H9 (cell line): ENCODE measurements around the gene NPAS3. TPM values are rescaled to one million over a fixed set of nuclear protein-coding genes. Genes with fewer than 3 reads are reported as not detected.

Experiments
- DNase-seq: peaks from one replicate; pipeline ENCODE4 v3.0.0-alpha.2; 2017
- H2AFZ ChIP-seq: one replicate; pipeline ENCODE4 v1.6.1; 2013; ENCODE audit warnings: mild to moderate bottlenecking, low read length, control low read depth, moderate library complexity
- H2AK5ac ChIP-seq: 2 replicates; pipeline ENCODE4 v1.6.1; 2013; ENCODE audit warnings: low read length, control low read depth, mixed read lengths; ENCODE audit not compliant: insufficient read length
- H2BK120ac ChIP-seq: one replicate; pipeline ENCODE4 v1.6.1; 2013; ENCODE audit warnings: low read depth, mild to moderate bottlenecking, low read length, control low read depth, inconsistent platforms; ENCODE audit not compliant: poor library complexity, severe bottlenecking
- H2BK12ac ChIP-seq: 2 replicates; pipeline ENCODE4 v1.6.1; 2013; ENCODE audit warnings: low read length, control low read depth, mixed read lengths, low read depth; ENCODE audit not compliant: insufficient read length
- H2BK15ac ChIP-seq: 2 replicates; pipeline ENCODE4 v1.6.1; 2013; ENCODE audit warnings: low read depth, low read length, control low read depth
- H2BK20ac ChIP-seq: one replicate; pipeline ENCODE4 v1.6.1; 2013; ENCODE audit warnings: low read depth, mild to moderate bottlenecking, low read length, control low read depth, inconsistent platforms; ENCODE audit not compliant: poor library complexity, severe bottlenecking
- H2BK5ac ChIP-seq: 2 replicates; pipeline ENCODE4 v1.6.1; 2013; ENCODE audit warnings: low read length, control low read depth, mixed read lengths; ENCODE audit not compliant: insufficient read length
- H3K14ac ChIP-seq: 2 replicates; pipeline ENCODE4 v1.6.1; 2013; ENCODE audit warnings: low read length, control low read depth; ENCODE audit not compliant: insufficient read depth
- H3K18ac ChIP-seq: 2 replicates; pipeline ENCODE4 v1.6.1; 2013; ENCODE audit warnings: low read depth, mild to moderate bottlenecking, mixed read lengths, low read length, control low read depth; ENCODE audit not compliant: insufficient read length
- H3K23ac ChIP-seq: 2 replicates; pipeline ENCODE4 v1.6.1; 2013; ENCODE audit warnings: low read length, control low read depth, mixed read lengths, low read depth; ENCODE audit not compliant: insufficient read length
- H3K23me2 ChIP-seq: 2 replicates; pipeline ENCODE4 v1.6.1; 2013; ENCODE audit warnings: low read depth, mild to moderate bottlenecking, mixed read lengths, low read length, control low read depth; ENCODE audit not compliant: insufficient read length, poor library complexity, severe bottlenecking
- H3K27ac ChIP-seq: 2 replicates; pipeline ENCODE4 v1.5.1; 2013; ENCODE audit warnings: low read length, control low read depth, mixed read lengths, low read depth; ENCODE audit not compliant: insufficient read length
- H3K27me3 ChIP-seq: 2 replicates; pipeline ENCODE4 v1.6.1; 2013; ENCODE audit warnings: low read length, control low read depth, inconsistent platforms; ENCODE audit not compliant: insufficient read depth
- H3K4ac ChIP-seq: 2 replicates; pipeline ENCODE4 v1.6.1; 2013; ENCODE audit warnings: low read depth, mild to moderate bottlenecking, control low read depth, inconsistent platforms, low read length, moderate library complexity
- H3K4me1 ChIP-seq: 2 replicates; pipeline ENCODE4 v1.6.1; 2013; ENCODE audit warnings: low read length, control low read depth, inconsistent platforms; ENCODE audit not compliant: insufficient read depth
- H3K4me2 ChIP-seq: 2 replicates; pipeline ENCODE4 v1.6.1; 2013; ENCODE audit warnings: low read length, control low read depth, mixed read lengths; ENCODE audit not compliant: insufficient read length, insufficient read depth
- H3K56ac ChIP-seq: 2 replicates; pipeline ENCODE4 v1.6.1; 2013; ENCODE audit warnings: low read depth, mild to moderate bottlenecking, mixed read lengths, low read length, control low read depth; ENCODE audit not compliant: insufficient read length
- H3K79me1 ChIP-seq: 2 replicates; pipeline ENCODE4 v1.6.1; 2013; ENCODE audit warnings: low read depth, mild to moderate bottlenecking, moderate library complexity, low read length, control low read depth, inconsistent platforms; ENCODE audit not compliant: insufficient read depth, poor library complexity, severe bottlenecking
- H3K79me2 ChIP-seq: 2 replicates; pipeline ENCODE4 v1.6.1; 2013; ENCODE audit warnings: low read length, control low read depth, inconsistent platforms; ENCODE audit not compliant: insufficient read depth
- H3K9ac ChIP-seq: 2 replicates; pipeline ENCODE4 v1.6.1; 2013; ENCODE audit warnings: low read length, control low read depth, mixed read lengths; ENCODE audit not compliant: insufficient read length; ENCODE audit errors: extremely low read depth
- H3K9me3 ChIP-seq: one replicate; pipeline ENCODE4 v1.6.1; 2013; ENCODE audit warnings: low read depth, low read length, inconsistent platforms; ENCODE audit not compliant: control insufficient read depth
- H3T11ph ChIP-seq: one replicate; pipeline ENCODE4 v1.6.1; 2013; ENCODE audit warnings: mild to moderate bottlenecking, low read length, control low read depth, inconsistent platforms
- H4K20me1 ChIP-seq: one replicate; pipeline ENCODE4 v1.6.1; 2013; ENCODE audit not compliant: control insufficient read depth, insufficient read length, insufficient read depth
- H4K5ac ChIP-seq: 2 replicates; pipeline ENCODE4 v1.6.1; 2013; ENCODE audit warnings: low read depth, mild to moderate bottlenecking, mixed read lengths, low read length, control low read depth; ENCODE audit not compliant: insufficient read length
- H4K8ac ChIP-seq: replicated peaks from 2 replicates; pipeline ENCODE4 v1.6.1; 2013; ENCODE audit warnings: low read length, control low read depth, mixed read lengths, low read depth; ENCODE audit not compliant: insufficient read length
- H4K91ac ChIP-seq: 2 replicates; pipeline ENCODE4 v1.6.1; 2013; ENCODE audit warnings: low read depth, mild to moderate bottlenecking, moderate library complexity, mixed read lengths, low read length, control low read depth; ENCODE audit not compliant: insufficient read length
- H3K27ac Mint-ChIP-seq, 3 experiments: 2 replicates in 2 of 3; 3 replicates in 1 of 3; pipeline ENCODE4 v1.8.0; 2020 to 2021; ENCODE audit warnings: mixed read lengths in 3 of 3, mild to moderate bottlenecking in 1 of 3, moderate library complexity in 1 of 3
- H3K27me3 Mint-ChIP-seq: 2 replicates; pipeline ENCODE4 v1.8.0; 2021; ENCODE audit warnings: low read depth, mild to moderate bottlenecking, moderate library complexity, mixed read lengths
- H3K36me3 Mint-ChIP-seq, 3 experiments: 2 replicates in 2 of 3; 3 replicates in 1 of 3; pipeline ENCODE4 v1.8.0; 2020 to 2021; ENCODE audit warnings: low read depth in 3 of 3, mixed read lengths in 3 of 3; ENCODE audit not compliant: insufficient read depth in 1 of 3
- H3K4me1 Mint-ChIP-seq, 2 experiments: 2 replicates each; pipeline ENCODE4 v1.8.0; 2020; ENCODE audit warnings: mixed read lengths in 2 of 2
- H3K4me3 Mint-ChIP-seq, 2 experiments: 2 replicates in 1 of 2; 3 replicates in 1 of 2; pipeline ENCODE4 v1.8.0; 2020 to 2021; ENCODE audit warnings: mild to moderate bottlenecking in 2 of 2, mixed read lengths in 2 of 2, moderate library complexity in 1 of 2
- H3K9me3 Mint-ChIP-seq, 2 experiments: 2 replicates in 1 of 2; 3 replicates in 1 of 2; pipeline ENCODE4 v1.8.0; 2020; ENCODE audit warnings: mild to moderate bottlenecking in 2 of 2, mixed read lengths in 2 of 2, moderate library complexity in 1 of 2
- WGBS: extraction: QIAGEN DNeasy Blood & Tissue Kit; methylation state at CpG from one replicate; pipeline ENCODE4 v1.1.7; 2013; ENCODE audit warnings: missing lambda C conversion rate, low lambda C conversion rate, mixed read lengths; ENCODE audit not compliant: insufficient read length; ENCODE audit errors: extremely low coverage; 5-methylcytosine and 5-hydroxymethylcytosine counted together
- total RNA-seq: library from RNA; stranded (reverse); gene quantifications from 2 replicates; pipeline ENCODE4 v1.2.1, GENCODE V29; 2021
- TF ChIP-seq, protein P1 (sequence below): fragments of 200-600 bp; sonication (generic); conservative IDR thresholded peaks from 3 replicates; pipeline ENCODE4 v1.8.0; 2021; ENCODE audit warnings: antibody characterized with exemption, mild to moderate bottlenecking

Gene NPAS3
- total RNA-seq, 1 experiment from 2014 or later, result 0.17 TPM

DNA sequence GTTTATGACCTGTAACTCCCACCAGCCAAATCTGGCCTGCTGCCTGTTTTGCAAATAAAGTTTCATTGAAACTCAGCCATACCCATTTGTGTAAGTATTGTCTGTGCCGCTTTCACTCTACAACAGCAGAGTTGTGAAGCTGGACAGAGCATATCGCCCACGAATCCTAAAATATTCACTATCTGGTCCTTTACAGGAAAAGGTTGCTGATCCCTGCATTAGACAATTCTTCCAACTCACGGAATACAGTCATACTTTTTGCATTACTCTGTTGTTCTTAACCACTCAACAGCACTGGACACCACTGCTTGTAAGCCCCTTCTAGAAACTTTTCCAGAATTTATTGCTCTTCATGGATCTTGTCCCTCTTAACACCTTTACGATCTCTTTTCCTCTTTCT lies 576.8 kb downstream of the NPAS3 start:
- no CpG with 5 or more reads among the region's 5 CpGs for WGBS
- Histone ChIP-seq H3K4ac (no peak overlapping the region), H3K79me1 (no peaks in the 10 kb centered on the region), H3K27me3 (no peaks in the 10 kb centered on the region), H2BK12ac (no peak overlapping the region), H3K23me2 (no peaks in the 10 kb centered on the region), H2BK15ac (no peak overlapping the region), H3K9ac (no peak overlapping the region), H3K4me2 (no peak overlapping the region), H3K56ac (no peak overlapping the region), H2AFZ (no peak overlapping the region), H4K8ac (no peak overlapping the region), H3K23ac (no peak overlapping the region), H4K5ac (no peak overlapping the region), H3K9me3 (no peaks in the 10 kb centered on the region), H2AK5ac (no peak overlapping the region), H3K27ac (no peak overlapping the region), H2BK120ac (no peak overlapping the region), H2BK5ac (no peak overlapping the region), H2BK20ac (no peak overlapping the region), H3K14ac (no peak overlapping the region), H4K91ac (no peak overlapping the region), H3K4me1 (no peaks in the 10 kb centered on the region), H3K18ac (no peak overlapping the region), H3T11ph (no peak overlapping the region), H3K79me2 (no peaks in the 10 kb centered on the region), H4K20me1 (no peaks in the 10 kb centered on the region)
- no peak for DNase-seq
- no peak overlapping the region for H3K27ac Mint-ChIP-seq
- H3K4me1 Mint-ChIP-seq, result peaks cover 0 to 3% of the 10 kb centered on the region in 2 experiments; a peak in 1 of 4 replicates
- H3K36me3 Mint-ChIP-seq, result no peaks in the 10 kb centered on the region
- no peaks in the 10 kb centered on the region for H3K9me3 Mint-ChIP-seq
- TF ChIP-seq, protein P1, sequence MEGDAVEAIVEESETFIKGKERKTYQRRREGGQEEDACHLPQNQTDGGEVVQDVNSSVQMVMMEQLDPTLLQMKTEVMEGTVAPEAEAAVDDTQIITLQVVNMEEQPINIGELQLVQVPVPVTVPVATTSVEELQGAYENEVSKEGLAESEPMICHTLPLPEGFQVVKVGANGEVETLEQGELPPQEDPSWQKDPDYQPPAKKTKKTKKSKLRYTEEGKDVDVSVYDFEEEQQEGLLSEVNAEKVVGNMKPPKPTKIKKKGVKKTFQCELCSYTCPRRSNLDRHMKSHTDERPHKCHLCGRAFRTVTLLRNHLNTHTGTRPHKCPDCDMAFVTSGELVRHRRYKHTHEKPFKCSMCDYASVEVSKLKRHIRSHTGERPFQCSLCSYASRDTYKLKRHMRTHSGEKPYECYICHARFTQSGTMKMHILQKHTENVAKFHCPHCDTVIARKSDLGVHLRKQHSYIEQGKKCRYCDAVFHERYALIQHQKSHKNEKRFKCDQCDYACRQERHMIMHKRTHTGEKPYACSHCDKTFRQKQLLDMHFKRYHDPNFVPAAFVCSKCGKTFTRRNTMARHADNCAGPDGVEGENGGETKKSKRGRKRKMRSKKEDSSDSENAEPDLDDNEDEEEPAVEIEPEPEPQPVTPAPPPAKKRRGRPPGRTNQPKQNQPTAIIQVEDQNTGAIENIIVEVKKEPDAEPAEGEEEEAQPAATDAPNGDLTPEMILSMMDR, result no peak
- no peak overlapping the region for H3K4me3 Mint-ChIP-seq
- H3K27me3 Mint-ChIP-seq, result no peaks in the 10 kb centered on the region
